ENCODE results near the gene SUMO3.

- TF ChIP-seq CTCF (IDR thresholded peaks at IDR 0.05) (no peak), POLR2A (IDR thresholded peaks at IDR 0.05) (no peak)
Measured at GRCh38 chr21:44756423-44757185, 61.3 kb downstream of the SUMO3 start.
